GM23248 (cell line): ENCODE data around the gene FBXW7. TPM values are rescaled to one million over a fixed set of nuclear protein-coding genes. Genes with fewer than 3 reads are reported as not detected.
A peak's percentile ranks its signal among the peaks of the same experiment; 100 is the strongest.

ENCODE experiments used
- DNase-seq: peaks from one replicate; pipeline ENCODE4 v3.0.0-alpha.2; 2015
- H2AFZ ChIP-seq: fragments of 200-600 bp; sonication (generic); 2 replicates; pipeline ENCODE4 v1.6.1; 2016; ENCODE audit warnings: antibody characterized with exemption
- H3F3A ChIP-seq: fragments of 200-600 bp; sonication (generic); 2 replicates; pipeline ENCODE4 v1.6.1; 2016; ENCODE audit warnings: mild to moderate bottlenecking, antibody characterized with exemption, mixed run types; ENCODE audit not compliant: insufficient read depth
- H3K27ac ChIP-seq: fragments of 200-600 bp; sonication (generic); 2 replicates; pipeline ENCODE4 v1.5.1; 2016; ENCODE audit warnings: mild to moderate bottlenecking
- H3K27me3 ChIP-seq: fragments of 200-600 bp; sonication (generic); replicated peaks from 2 replicates; pipeline ENCODE4 v1.6.1; 2016; ENCODE audit warnings: mild to moderate bottlenecking; ENCODE audit not compliant: insufficient read depth
- H3K36me3 ChIP-seq: fragments of 200-600 bp; sonication (generic); 2 replicates; pipeline ENCODE4 v1.6.1; 2016; ENCODE audit warnings: low read depth, mild to moderate bottlenecking
- H3K4me1 ChIP-seq: fragments of 200-600 bp; sonication (generic); 2 replicates; pipeline ENCODE4 v1.6.1; 2016; ENCODE audit warnings: mild to moderate bottlenecking; ENCODE audit not compliant: insufficient read depth
- H3K4me2 ChIP-seq: fragments of 200-600 bp; sonication (generic); one replicate; pipeline ENCODE4 v1.6.1; 2016; ENCODE audit warnings: mild to moderate bottlenecking; ENCODE audit not compliant: unreplicated experiment
- H3K4me3 ChIP-seq: fragments of 200-600 bp; sonication (generic); 2 replicates; pipeline ENCODE4 v1.5.1; 2016; ENCODE audit warnings: mild to moderate bottlenecking
- H3K79me2 ChIP-seq: fragments of 200-600 bp; sonication (generic); 2 replicates; pipeline ENCODE4 v1.6.1; 2016; ENCODE audit warnings: mild to moderate bottlenecking; ENCODE audit not compliant: insufficient read depth
- H3K9ac ChIP-seq: fragments of 200-600 bp; sonication (generic); 2 replicates; pipeline ENCODE4 v1.6.1; 2016; ENCODE audit warnings: mild to moderate bottlenecking
- H3K9me2 ChIP-seq: fragments of 200-600 bp; sonication (generic); 2 replicates; pipeline ENCODE4 v1.6.1; 2016; ENCODE audit warnings: mixed run types, mild to moderate bottlenecking, moderate library complexity; ENCODE audit not compliant: insufficient read depth
- H3K9me3 ChIP-seq: fragments of 200-600 bp; sonication (generic); one replicate; pipeline ENCODE4 v1.6.1; 2017; ENCODE audit warnings: low read depth
- H4K20me1 ChIP-seq: fragments of 200-600 bp; sonication (generic); 2 replicates; pipeline ENCODE4 v1.6.0; 2016; ENCODE audit not compliant: insufficient read depth
- EZH2 ChIP-seq: fragments of 200-600 bp; sonication (generic); IDR thresholded peaks from 2 replicates; pipeline ENCODE4 v1.6.1; 2018; ENCODE audit warnings: antibody characterized with exemption, mild to moderate bottlenecking; ENCODE audit not compliant: insufficient read depth, poor library complexity, severe bottlenecking
- EZH2phosphoT487 ChIP-seq: fragments of 200-600 bp; sonication (generic); IDR thresholded peaks from 2 replicates; pipeline ENCODE4 v1.6.1; 2018; ENCODE audit warnings: antibody characterized with exemption, moderate library complexity, mild to moderate bottlenecking, low read depth; ENCODE audit not compliant: insufficient read depth
- whole genome bisulfite sequencing, 2 experiments: methylation state at CpG; one replicate each; pipeline ENCODE4 v1.1.6; 2015 to 2017; ENCODE audit warnings: low lambda C conversion rate in 2 of 2, low coverage in 1 of 2; ENCODE audit errors: missing lambda C conversion rate in 2 of 2; 5-methylcytosine and 5-hydroxymethylcytosine counted together
- in situ Hi-C: fragments of 300-500 bp; cut with MboI; formaldehyde crosslinking; loops from 2 replicates; pipeline ENCODE4 v1.15.0; 2020
- polyA plus RNA-seq: library from polyadenylated mRNA; unstranded; fragments of >200 nt; fragmentation: Nextera tagmentation; extraction: Ambion mirVana; gene quantifications from 2 replicates; pipeline ENCODE4 v1.2.1, GENCODE V29; 2016
- total RNA-seq: library from RNA; depleted of rRNA; stranded (reverse); fragments of >200 nt; shearing (Covaris generic); gene quantifications from 2 replicates; pipeline ENCODE4 v1.2.3, GENCODE V29; 2014

The FBXW7 gene
- total and polyA plus RNA-seq, 2 experiments from 2014 or later: 8.8 to 29.0 TPM

- TF ChIP-seq EZH2 (no peak), EZH2phosphoT487 (no peak)
- 18 to 21% methylated on average over 1 of the region's 1 CpG for WGBS, 2 experiments
- Histone ChIP-seq H4K20me1 (no peaks in the 10 kb centered on the region), H2AFZ (no peak overlapping the region), H3K36me3 (no peaks in the 10 kb centered on the region), H3K9me2 (no peaks in the 10 kb centered on the region), H3K4me2 (no peak overlapping the region), H3K4me3 (no peak overlapping the region), H3F3A (no peaks in the 10 kb centered on the region), H3K27ac (no peak overlapping the region), H3K9me3 (no peaks in the 10 kb centered on the region), H3K79me2 (peaks cover 19% of the 10 kb centered on the region; the same call in 1 of the 2 replicates), H3K9ac (no peak overlapping the region; the same call in 1 of the 2 replicates), H3K4me1 (peaks cover 11% of the 10 kb centered on the region), H3K27me3 (no peaks in the 10 kb centered on the region)
- peak; percentile 51 for DNase-seq
- in situ Hi-C loops: loop anchor here (25.0 kb wide), 1 partner anchor 1258 kb away; no protein-coding TSS in a partner anchor
Measured at GRCh38 chr4:152369902-152370295, 166.0 kb downstream of the FBXW7 start.

GRCh38 chr4:152369203-152369901 lies 166.5 kb downstream of the FBXW7 start:
- no peaks in the 10 kb centered on the region for H4K20me1 ChIP-seq
- peaks cover 3% of the 10 kb centered on the region; the same call in 1 of the 2 replicates for H3F3A ChIP-seq
- H3K36me3 ChIP-seq: no peaks in the 10 kb centered on the region
- 73 to 76% methylated on average over 8 of the region's 8 CpGs for WGBS, 2 experiments
- TF ChIP-seq EZH2 (no peak), EZH2phosphoT487 (no peak)
- no peak overlapping the region; the same call in 1 of the 2 replicates for H3K9ac ChIP-seq
- no peaks in the 10 kb centered on the region for H3K9me2 ChIP-seq
- in situ Hi-C loops: loop anchor here (25.0 kb wide), 1 partner anchor 1257 kb away; no protein-coding TSS in a partner anchor
- no peaks in the 10 kb centered on the region for H3K9me3 ChIP-seq
- no peak overlapping the region for H3K27ac ChIP-seq
- H3K4me3 ChIP-seq: no peak overlapping the region
- peaks cover 8% of the 10 kb centered on the region for H3K4me1 ChIP-seq
- H3K79me2 ChIP-seq: peaks cover 15% of the 10 kb centered on the region; the same call in 1 of the 2 replicates
- H2AFZ ChIP-seq: no peak overlapping the region
- no peak for DNase-seq
- no peaks in the 10 kb centered on the region for H3K27me3 ChIP-seq
- no peak overlapping the region for H3K4me2 ChIP-seq

GRCh38 chr4:152368001-152368400 lies 167.9 kb downstream of the FBXW7 start:
- H3K36me3 ChIP-seq: no peaks in the 10 kb centered on the region
- no peak for DNase-seq
- no peak overlapping the region for H2AFZ ChIP-seq
- peaks cover 3% of the 10 kb centered on the region; the same call in 1 of the 2 replicates for H3K79me2 ChIP-seq
- no peaks in the 10 kb centered on the region for H3K9me3 ChIP-seq
- H3K4me3 ChIP-seq: no peak overlapping the region
- TF ChIP-seq EZH2phosphoT487 (no peak), EZH2 (no peak)
- in situ Hi-C loops: loop anchor here (25.0 kb wide), 1 partner anchor 1256 kb away; no protein-coding TSS in a partner anchor
- H3K27me3 ChIP-seq: no peaks in the 10 kb centered on the region
- 90 to 94% methylated on average over 3 of the region's 3 CpGs for WGBS, 2 experiments
- H3K9ac ChIP-seq: no peak overlapping the region
- H3K4me1 ChIP-seq: peaks cover 16% of the 10 kb centered on the region
- H3F3A ChIP-seq: peaks cover 16% of the 10 kb centered on the region
- H3K4me2 ChIP-seq: no peak overlapping the region
- H3K27ac ChIP-seq: no peak overlapping the region
- H3K9me2 ChIP-seq: no peaks in the 10 kb centered on the region
- H4K20me1 ChIP-seq: no peaks in the 10 kb centered on the region

GRCh38 chr4:152364883-152365282 lies 171.0 kb downstream of the FBXW7 start:
- Histone ChIP-seq H3K4me1 (peaks cover 27% of the 10 kb centered on the region), H2AFZ (no peak overlapping the region), H3K4me3 (no peak overlapping the region), H3K27ac (no peak overlapping the region), H3K9me2 (no peaks in the 10 kb centered on the region), H3K9ac (no peak overlapping the region), H3K79me2 (peaks cover 4% of the 10 kb centered on the region; the same call in 1 of the 2 replicates), H4K20me1 (no peaks in the 10 kb centered on the region), H3F3A (peaks cover 34% of the 10 kb centered on the region), H3K4me2 (no peak overlapping the region), H3K27me3 (no peaks in the 10 kb centered on the region), H3K36me3 (no peaks in the 10 kb centered on the region), H3K9me3 (no peaks in the 10 kb centered on the region)
- no peak for TF ChIP-seq EZH2
- TF ChIP-seq EZH2phosphoT487: no peak
- no peak for DNase-seq
- 100% methylated on average over 3 of the region's 3 CpGs for WGBS, 2 experiments
- in situ Hi-C loops: loop anchor here (25.0 kb wide), 1 partner anchor 1253 kb away; no protein-coding TSS in a partner anchor
